Fibroblast of pulmonary artery (primary cell): ENCODE measurements around the gene MED26.

Experiments used
- DNase-seq: peaks from one replicate; pipeline ENCODE4 v3.0.0-alpha.2; 2010; ENCODE audit warnings: low read depth
- H3K4me3 ChIP-seq: replicated peaks from 2 replicates; pipeline ENCODE4 v1.5.1; 2011; ENCODE audit warnings: low read depth, mild to moderate bottlenecking, control low read depth, low read length, moderate library complexity
- CTCF ChIP-seq: IDR thresholded peaks from 2 replicates; pipeline ENCODE4 v1.5.1; 2011; ENCODE audit warnings: mild to moderate bottlenecking, control low read depth, low read length, inconsistent platforms; ENCODE audit errors: missing control alignments

MED26 gene

GRCh38 chr19:16599655-16600346 is 28.2 kb downstream of the MED26 start:
- TF ChIP-seq CTCF, result no peak
- no peak overlapping the region for H3K4me3 ChIP-seq
- DNase-seq, result no peak

- no peak for TF ChIP-seq CTCF
- no peak for DNase-seq
- H3K4me3 ChIP-seq, result no peak overlapping the region
Measured at GRCh38 chr19:16598848-16599247, 29.2 kb downstream of the MED26 start.

GRCh38 chr19:16596399-16596798 is 31.6 kb downstream of the MED26 start:
- no peak overlapping the region for H3K4me3 ChIP-seq
- no peak for DNase-seq
- no peak for TF ChIP-seq CTCF

GRCh38 chr19:16595097-16595496 is 32.9 kb downstream of the MED26 start:
- DNase-seq, result no peak
- TF ChIP-seq CTCF, result no peak
- H3K4me3 ChIP-seq, result no peak overlapping the region

GRCh38 chr19:16594681-16595091 is 33.3 kb downstream of the MED26 start:
- no peak overlapping the region for H3K4me3 ChIP-seq
- no peak for TF ChIP-seq CTCF
- no peak for DNase-seq

- no peak for DNase-seq
- TF ChIP-seq CTCF, result no peak
- no peak overlapping the region for H3K4me3 ChIP-seq
Measured at GRCh38 chr19:16594131-16594586, 33.8 kb downstream of the MED26 start.

GRCh38 chr19:16593181-16593580 is 34.8 kb downstream of the MED26 start:
- no peak for TF ChIP-seq CTCF
- no peak overlapping the region for H3K4me3 ChIP-seq
- DNase-seq, result no peak
